Stromal cell of bone marrow (primary cell): ENCODE measurements around the gene KLF15.

Experiments used
- DNase-seq: peaks from one replicate; pipeline ENCODE4 v3.0.0-alpha.2; 2012; ENCODE audit warnings: low read depth

KLF15 gene

GRCh38 chr3:126357295-126358037, at the start of gene KLF15:
KLF15 (minus strand) TSS chr3:126357408; CDS start chr3:126352922, 4,486 bp downstream.
- peak; percentile 56 for DNase-seq

- no peak for DNase-seq
Measured at GRCh38 chr3:126406389-126407296, 49.4 kb upstream of the KLF15 start.

GRCh38 chr3:126402666-126403302, 45.6 kb upstream of the KLF15 start:
- DNase-seq, result no peak

GRCh38 chr3:126402178-126402577, 45.0 kb upstream of the KLF15 start:
- no peak for DNase-seq

DNA sequence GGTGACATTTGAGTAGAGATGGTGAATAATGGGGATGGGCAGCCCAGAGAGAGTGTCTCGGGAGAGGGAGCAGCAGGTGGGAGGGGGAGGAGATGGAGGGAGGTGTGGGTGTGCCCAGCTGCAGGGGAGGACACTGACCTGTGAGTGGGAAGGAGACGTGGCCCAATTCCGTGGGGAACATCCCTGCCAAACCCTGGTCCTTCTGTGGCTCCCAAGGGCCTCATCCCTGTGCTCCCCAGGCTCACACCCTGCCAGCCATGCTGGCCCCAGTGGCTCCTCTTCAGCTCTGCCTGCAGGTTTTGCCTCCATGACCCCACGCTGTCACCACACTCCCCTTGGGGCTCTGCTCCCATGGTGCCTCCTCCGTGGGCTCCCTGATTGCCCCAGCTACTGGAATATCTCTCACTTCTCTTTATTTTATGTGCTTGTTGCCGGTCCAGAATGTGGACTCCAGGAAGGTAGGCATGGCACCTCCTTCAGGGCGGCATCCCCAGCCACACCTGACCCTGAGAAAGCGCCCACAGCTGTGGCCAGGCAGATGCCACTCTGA, 44.5 kb upstream of the KLF15 start:
- no peak for DNase-seq

DNA sequence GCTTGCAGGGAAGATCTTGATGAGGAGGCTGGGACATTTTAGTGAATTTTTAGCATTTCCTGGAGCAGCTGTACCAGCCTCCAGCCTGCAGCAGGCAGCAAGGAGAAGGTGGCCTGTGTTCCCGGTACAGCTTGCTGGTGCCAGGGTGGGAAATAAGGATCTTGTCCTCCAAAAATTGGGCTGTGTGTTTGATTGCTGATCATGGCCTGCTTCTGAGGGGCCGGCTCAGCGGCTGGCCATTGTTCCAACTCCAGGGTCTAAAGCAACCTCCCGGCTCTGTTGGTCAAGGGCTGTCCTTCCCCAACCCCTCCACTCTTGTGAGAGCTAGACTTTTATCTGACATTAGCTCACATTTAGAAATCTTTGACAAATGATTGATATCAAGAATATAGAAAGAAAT, 42.5 kb upstream of the KLF15 start:
- no peak for DNase-seq

GRCh38 chr3:126399351-126399735, 42.1 kb upstream of the KLF15 start:
- DNase-seq, result no peak

DNA sequence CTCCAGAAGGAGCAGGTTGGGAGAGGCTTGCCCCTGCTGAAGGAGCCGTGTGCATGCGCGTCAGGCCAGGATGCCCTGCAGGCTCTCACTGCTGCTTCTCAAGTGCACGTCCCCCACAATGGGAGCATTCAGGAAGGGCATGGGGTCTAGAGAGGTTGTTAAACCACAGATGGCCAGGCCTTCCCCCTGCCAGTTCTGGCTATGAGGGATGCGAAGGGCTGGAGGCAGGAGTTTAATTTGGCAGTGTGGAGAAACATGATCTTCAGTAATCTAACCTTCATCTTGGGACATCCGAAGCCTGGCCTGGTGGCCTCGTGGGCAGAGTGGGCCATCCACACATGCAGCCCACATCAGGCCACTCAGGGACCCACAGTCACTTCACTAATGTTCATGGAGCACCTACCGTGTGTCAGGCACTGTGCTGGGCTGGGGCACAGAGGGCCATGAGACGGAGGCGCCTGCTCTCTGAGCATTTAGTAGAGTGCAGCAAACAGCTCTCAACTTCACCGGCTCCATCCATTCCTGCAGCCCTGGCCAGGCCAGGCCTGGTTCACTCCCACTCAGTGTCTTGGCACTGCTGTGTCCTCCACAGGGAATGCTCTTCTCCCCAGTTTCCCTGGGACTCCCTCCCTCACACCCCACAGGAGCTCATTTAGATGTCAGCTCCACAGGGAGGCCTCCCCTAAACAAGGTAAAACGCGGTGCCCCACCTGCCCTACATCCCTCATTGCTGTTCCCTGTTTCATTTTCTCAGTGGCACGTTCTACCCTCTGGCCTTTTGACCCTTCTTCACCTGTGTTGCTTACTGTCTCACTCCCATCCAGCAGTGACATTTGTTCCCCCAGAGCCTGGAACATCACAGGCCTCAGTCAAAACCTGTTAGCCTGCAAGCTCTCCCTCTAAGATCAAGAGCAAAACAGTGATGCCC, 41.5 kb upstream of the KLF15 start:
- no peak for DNase-seq

DNA sequence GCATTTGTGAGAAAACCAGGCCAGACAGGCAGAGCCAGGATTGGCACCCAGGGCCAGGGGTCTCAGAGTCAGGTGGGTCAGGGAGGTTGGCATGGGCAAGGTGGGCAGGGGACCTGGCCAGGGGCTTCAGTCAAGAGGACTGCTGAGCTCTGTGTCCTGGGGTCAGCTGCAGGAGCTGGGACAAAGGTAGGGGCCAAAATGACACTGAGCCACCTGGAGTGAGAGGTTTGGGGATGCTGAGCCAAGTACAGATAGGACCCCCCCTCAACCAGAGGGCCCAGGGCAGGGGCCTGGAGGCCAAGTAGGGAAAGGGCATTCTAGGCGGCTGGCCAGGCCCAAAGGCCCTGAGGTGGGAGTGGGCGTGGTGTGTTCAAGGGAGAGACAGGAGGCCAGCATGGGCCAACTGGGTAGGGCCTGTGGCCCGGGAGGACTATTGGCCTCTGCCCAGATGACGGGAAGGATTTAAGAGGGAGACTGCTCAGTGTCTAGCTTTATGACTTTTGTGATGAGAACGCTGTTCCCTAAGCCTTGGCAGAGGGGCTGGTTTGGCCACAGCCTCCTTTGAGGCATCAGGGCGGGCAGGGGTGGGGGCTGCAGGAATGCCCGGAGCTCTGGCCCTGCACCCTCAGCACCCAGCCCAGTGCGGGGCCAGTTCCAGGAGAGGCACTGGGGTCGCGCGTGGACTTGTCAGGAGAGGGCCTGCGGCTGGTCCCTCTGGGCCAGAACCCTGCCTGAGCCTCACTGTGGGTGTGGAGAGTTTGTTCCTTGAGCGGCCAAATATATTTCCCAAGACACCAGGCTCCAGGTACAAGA, 40.6 kb upstream of the KLF15 start:
- no peak for DNase-seq

- DNase-seq, result no peak
Measured at GRCh38 chr3:126396536-126396935, 39.3 kb upstream of the KLF15 start.

DNA sequence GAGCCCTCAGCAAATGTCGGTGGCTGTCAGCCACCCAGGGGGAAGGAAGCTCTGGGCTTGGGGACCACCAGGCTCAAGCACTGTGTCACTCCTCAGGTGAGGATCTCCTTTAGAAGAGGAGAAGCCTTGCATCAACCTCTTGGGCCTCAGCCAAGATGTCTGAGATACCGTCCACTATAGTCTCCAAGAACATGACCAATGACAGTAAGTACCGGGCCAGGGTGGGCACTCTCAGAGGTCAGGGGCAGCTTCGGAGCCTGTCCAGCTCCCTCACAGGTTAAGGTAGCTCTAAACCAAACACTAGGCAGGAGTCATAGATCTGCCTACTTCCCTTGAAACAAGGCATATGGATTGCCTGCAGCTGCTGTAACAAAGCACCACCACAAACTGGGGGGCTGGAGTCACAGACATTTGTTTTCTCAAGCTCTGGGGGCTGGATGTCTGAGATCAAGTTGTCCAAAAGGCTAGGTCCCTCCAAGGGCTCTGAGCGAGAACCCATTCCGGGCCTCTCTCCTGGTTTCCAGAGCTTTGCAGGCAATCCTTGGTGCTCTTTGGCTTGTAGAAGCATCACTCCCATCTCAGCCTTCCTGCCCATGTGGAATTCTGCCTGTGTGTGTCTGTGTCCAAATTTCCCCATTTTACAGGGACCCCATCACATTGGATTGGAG, 38.8 kb upstream of the KLF15 start:
- DNase-seq, result no peak

GRCh38 chr3:126394977-126395321, 37.7 kb upstream of the KLF15 start:
- no peak for DNase-seq

- DNase-seq, result peak; percentile 19
Measured at GRCh38 chr3:126394179-126394976, 37.2 kb upstream of the KLF15 start, which contains the start of gene CFAP100. CFAP100 (plus strand) TSS chr3:126394909; CDS start chr3:126396001, 1,092 bp downstream.

- DNase-seq, result no peak
Measured at GRCh38 chr3:126393563-126393962, 36.4 kb upstream of the KLF15 start.

- DNase-seq, result no peak
Measured at GRCh38 chr3:126392246-126392645, 35.0 kb upstream of the KLF15 start.

DNA sequence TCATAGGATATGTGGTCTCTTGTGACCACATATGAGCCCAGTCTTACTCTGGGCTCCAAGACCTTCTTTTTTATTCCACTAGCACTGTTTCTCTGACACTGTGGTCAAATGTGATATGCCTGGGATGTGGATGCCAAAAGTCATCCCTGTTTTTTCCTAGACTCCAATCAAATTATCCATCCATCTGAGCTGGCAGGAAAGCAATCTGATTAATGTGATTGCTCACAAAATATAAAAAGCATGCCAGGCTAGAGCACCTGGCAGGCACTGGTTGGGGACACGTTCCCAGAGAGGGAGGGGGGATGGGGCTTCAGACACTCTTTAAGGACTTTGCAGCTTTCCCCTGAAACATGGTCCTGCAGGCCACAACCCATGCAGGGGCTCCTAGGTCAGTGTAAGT, 34.4 kb upstream of the KLF15 start:
- DNase-seq, result no peak

GRCh38 chr3:126390751-126391150, 33.5 kb upstream of the KLF15 start:
- no peak for DNase-seq

DNA sequence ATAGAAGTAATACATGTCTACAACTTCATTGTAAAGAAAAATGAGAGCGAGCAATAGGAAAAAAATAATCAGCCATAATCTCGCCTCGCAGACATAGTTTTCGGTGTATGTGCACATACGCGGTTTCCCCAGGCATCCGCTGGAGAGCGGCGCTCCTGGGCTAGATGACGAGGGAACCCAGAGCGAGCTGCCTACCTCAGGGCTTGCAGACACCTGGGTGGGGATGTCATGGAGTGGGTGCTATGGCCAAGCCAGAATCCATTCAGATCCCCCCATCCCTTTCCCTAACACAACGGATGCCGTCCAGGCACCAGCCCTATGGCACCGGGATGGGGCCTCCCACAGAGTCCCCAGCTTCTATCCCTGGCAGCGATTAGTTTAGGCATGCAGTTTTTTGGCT, 33.0 kb upstream of the KLF15 start:
- no peak for DNase-seq

GRCh38 chr3:126389794-126390146, 32.6 kb upstream of the KLF15 start:
- DNase-seq, result no peak
